NCI-H524 (cell line): ENCODE data around the gene ADAMTS8.

Experiments used
- DNase-seq, 2 experiments: peaks; one replicate each; lab custom pipeline; 2025; lab: John Stamatoyannopoulos, UW

Gene ADAMTS8

DNA sequence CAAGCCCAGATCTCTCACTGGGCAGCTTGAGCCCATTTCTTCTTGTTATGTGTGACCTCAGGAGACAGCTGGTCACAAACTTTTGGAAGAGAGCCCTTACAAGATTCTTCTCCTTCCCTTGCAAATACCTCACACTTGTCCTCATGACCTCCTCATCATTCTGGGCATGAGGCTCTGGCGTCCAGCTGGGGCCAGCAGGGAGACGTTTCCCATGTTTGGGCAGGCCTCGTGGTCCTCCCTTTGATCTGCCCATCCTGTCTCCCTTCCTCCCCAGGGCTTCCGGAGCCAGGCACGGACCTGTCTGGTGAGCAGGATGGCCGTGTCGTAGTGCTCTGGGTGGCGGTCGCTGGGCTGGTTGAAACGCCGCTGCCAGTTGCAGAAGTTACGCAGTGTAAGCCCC, 9.7 kb downstream of the ADAMTS8 start:
- no peak for DNase-seq

DNA sequence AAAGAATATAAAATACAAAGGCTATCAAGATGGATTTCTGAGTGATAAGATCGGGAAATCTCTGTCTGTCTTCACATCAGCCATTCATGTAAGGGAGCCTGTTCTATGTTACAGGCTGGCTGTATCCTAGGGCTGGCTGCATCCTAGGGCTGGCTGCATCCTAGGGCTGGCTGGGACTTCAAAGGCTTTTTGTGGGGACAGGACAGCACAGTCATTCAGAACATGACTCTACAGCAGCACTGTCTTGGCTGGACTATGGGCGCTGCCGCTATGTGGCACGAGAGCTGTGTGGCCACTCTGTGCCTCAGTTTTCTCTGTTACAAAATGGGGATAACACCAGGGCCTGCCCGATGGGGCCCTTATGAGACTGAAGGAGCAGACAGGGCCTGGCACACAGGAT, 10.2 kb downstream of the ADAMTS8 start:
- DNase-seq, result no peak

DNA sequence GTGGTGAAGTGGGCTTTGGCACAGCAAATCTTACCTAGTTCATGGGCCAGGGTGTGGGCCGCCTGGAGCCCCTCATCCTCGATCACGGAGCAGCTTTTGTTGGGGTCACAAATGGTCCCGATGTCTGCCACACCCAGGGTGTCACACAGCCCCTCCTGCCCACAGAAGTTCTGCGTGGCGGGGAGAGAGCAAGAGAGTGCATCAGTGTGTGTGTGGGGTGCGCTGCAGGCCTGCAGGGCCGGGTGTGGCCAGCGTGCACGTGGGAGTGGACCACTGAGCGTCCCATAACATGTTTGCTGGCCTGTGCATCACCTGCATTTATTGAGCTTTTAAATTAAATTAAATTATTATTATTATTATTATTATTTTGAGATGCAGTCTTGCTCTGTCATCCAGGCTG, 11.5 kb downstream of the ADAMTS8 start:
- no peak for DNase-seq

DNA sequence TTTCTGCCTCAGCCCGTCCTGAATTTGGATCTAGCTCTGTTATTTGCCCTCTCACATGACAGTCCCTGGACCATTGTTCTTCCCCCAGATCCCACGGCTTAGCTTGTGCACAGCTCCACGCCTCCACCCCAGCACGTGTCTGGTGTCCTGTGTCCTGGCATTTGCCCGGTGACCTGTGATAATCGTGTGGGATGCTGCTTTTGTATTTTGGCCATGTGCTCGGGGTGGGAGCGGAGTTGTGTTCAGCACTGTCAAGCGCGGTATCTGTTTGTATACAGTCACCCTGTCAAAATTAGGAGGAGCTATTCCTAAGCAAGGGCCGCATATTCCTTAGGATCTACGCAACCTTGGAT, 11.9 kb downstream of the ADAMTS8 start:
- no peak for DNase-seq

DNA sequence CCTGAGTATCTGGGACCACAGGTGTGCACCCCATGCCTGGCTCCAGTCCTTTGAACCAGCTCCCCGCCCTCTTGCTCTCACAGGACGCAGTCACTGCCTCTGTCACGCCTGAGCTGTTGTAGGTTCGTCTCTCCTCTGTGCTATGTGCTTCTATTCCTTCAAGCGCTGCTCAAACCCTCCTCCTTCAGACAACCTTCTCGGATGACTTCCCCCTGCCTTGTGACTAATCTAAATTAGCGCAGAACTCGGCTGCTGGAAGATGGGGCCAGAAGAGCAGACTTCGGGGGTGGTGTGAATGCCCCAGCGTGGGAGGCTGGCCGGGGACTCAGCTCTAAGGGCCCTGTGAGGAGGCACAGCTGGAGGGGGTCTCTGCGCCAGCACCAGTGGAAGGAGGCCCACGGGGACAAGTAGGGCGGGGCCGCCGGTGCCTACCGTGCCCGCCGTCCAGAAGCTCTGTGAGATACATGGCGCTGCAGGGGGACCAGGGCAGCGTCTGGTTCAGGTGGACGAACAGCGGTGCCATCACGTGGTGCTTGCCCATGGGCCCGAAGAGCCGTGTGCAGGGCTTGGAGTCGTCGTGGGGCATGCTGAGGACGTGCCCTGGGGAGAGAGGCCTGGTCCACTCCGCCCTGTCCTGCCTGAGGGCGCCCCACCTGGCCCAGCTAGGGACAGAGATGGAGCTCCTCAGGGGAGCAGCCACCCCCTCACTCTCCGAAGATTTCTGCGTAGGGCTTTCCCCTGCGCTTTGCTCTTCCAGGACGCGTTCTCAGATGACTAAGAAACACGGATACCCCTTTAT, 12.5 kb downstream of the ADAMTS8 start:
- no peak for DNase-seq

DNA sequence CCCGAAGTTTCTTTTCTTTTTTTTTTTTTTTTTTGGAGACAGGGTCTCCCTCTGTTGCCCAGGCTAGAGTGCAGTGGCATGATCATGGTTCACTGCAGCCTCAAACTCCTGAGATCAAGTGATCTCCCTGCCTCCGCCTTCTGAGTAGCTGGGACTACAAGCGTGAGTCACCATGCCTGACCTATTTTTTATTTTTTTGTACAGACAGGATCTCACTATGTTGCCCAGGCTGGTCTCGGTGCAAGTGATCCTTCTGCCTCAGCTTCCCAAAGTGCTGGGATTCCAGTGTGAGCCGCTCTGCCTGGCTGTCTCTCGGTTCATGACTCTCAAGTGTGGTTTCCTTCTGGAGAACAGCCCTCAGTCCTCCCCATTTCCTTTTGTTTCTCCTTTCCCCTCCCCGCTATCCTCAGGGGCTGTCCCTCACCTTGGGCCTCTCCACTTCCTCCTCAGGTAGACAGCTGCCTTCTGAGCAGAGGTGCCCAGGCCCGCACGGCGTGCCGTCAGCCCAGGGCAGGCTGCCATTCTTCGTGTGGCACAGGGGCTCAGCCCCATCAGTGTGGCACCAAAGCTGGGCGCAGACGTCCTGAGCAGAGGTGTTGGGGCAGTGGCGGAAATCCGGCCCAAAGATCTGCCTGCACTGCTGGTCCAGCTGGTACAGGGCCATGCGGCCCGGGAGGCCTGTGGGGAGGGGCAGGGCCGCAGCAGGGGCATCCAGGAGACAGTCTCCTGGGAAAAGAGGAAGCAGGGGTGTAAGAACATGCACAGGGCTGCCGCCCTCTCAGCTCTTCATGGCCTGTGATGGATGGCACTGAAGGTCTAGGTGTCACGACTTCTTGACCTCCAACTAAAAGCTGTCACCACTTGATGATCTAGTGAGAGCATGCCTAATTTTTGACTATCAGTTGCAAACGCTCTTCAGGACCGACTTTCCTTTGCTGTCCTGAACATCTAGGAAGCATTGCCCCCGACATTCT, 14.0 kb downstream of the ADAMTS8 start:
- no peak for DNase-seq

DNA sequence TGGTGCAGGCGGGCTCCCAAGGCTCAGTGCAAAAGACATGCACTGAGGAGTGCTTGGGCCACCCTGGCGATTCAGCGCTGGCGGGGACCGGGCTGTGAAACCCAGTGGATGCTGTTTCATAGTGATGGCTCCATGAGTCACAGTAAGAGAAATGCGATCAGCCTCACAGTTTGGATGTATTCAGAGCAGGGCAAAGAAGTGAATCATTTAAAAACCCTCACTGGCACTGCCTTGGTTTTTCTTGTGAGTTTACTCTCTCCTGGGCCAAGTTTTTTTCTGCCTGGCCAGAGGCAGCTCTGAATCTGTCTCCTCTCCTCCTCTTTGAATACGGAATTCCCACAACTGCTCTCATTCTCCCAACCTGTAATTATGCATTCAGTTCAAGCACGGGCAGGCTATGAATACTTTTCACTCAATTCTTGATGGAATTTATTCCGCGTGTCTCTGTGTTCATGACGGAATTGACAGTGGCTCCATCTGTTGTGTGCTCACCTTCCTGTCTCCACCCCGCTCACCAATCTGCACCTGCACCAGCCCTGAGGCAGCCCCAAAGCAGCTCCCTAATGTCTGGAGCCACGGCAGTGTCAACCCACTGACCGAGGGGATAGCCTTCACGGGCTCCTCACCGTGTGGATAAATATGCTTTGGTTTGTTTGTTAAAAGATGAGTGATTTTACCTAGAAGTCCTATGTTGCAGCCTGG, 14.9 kb downstream of the ADAMTS8 start:
- no peak for DNase-seq

DNA sequence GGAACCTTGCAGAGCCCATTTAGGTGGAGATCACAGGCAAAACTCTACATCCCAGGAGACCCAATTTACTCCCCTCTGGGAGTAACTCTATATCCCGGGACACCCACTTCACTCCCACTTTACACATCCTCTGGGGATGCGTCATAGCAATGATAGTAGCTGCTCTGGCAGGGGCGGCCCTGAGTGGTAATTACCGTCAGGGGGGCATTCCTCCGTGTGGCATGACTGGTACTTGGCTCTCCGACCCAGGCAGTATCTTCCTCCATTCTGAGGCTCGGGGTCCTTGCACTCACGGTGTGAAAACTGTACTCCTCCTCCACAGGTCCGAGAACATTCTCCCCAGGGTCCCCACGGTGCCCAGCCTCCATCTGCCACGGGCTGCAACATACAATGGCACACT, 17.2 kb downstream of the ADAMTS8 start:
- DNase-seq, result no peak

DNA sequence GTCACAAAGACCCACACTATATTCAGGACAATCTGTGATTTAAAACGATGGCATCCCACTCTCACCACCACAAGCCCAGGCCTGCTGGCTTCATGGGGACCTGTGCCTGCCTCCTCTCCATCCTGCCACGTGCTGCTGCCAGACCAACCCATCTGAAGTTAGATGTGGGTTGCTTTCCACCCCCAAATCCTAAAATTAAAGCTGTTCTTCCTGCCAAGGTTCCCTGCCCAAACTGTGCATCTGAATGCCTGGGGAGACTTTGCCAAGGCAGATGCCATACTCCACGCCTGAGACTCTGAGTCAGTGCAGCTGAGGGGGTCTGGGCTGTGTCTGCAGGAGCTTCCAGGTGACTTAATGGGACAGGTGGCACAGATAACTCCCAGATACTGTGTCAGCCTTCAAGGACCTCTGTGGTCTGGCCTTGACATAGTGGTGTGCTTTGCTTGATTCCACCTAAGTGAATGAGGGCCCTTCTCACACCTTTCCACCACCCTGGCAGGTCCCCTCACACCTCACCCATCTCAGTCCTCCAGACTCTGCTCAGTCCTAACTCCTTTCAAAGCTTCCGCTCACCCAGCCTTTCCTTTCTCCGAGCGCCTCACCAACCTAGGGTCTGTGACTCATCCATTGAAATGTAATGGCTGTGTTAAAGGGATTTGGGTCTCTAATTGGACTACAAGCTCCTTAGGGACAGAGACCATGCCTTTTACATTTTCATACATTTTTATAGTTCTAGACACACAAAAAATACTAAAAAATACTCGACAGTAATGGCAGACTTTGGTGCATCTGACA, 18.6 kb downstream of the ADAMTS8 start:
- no peak for DNase-seq

DNA sequence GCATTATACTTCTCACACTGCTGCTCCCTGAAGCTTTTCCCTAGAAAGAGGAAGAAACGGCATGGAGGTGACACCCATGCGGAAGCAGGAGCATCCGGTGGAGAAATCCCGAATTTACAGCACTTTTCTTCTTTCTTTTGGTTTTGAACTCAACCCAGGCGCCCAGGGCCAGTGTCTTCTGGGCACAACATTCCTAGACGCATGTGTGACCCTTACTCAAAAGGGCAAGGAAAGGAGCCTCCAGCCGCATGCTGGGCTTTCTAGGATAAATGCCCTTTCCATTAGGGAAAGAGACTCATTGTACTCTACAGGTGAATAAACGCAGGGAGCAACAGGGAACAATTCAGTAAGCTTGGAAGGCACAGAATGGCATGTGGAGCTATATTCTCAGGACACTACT, 19.5 kb downstream of the ADAMTS8 start:
- no peak for DNase-seq

DNA sequence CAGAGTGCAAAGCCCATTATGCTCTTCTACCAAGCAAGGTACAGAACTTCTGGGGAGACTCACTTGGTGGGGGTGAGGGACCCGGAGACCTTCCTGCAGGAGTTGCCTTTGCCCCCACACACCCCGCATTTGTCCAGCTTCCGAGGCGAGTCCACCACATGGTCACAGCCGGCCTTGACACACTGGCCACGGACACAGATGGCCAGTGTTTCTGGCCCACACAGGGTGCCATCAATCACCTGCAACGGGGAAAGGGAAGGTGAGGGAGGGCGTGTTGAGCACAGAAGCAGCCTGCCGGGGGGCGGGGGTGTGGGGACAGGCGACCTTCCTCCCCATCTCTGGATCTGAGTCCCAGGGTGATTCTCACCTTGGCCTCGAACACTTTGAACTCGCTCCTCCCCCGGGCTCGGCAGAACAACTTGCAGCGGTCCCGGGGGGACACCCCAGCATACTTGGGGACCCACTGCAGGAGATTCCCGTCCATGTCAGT, 20.0 kb downstream of the ADAMTS8 start:
- DNase-seq, result no peak

DNA sequence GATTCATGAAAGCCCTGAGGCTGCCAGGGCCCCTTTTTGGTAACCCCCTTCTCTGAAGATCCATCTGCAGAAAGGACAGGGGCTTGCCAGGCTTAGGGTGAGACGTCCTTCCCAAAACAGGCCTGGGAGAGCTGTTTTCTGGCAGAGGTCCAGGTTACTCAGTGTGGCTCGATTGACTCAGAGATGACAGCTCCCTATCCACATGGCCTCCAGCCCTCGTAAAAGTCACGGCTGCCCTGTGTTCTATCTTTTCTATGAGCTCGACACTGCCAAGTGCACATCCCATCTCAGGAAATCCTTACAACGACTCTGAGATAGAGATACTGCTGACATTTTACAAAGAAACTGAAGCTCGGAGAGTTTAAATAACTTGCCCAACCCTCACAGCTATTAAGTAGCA, 20.4 kb downstream of the ADAMTS8 start:
- no peak for DNase-seq

DNA sequence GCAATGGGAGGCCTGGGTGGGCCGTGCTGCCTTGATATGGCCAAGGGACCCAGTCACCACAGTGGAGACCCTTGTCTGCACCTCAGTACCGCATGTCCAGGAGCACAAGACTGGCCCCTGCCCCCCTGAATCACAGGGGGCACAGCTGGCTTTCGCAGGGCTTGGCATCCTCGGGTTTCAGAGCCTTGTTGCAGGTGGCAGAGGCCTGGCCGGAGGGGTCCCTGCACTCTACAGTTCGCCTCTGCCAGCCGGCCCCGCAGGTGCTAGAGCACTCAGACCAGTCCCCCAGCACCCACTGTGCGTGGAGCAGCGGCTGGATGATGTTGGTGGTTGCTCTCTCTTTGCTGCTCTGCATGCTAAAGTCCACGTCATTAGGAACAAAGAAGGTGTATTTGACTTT, 23.0 kb downstream of the ADAMTS8 start:
- no peak for DNase-seq

DNA sequence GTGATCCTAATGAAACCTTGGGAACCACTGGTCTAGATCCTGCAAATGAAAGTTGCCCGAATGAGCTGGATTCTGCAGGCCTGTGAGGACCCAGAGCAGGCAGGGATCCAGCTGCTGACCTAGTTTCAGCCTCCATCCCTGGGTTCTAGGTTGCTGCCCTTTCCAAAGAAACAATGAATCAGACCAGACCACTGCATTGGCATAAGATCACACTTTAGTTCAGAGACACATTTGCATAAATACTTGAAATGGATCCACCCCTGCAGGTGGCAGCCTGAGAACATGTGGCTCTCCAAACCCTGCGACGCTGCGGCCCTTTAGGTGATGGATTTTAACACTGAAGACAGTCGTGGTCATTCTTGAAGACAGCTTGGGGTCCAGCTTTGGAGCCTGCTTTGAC, 23.7 kb downstream of the ADAMTS8 start:
- peak in 1 of 2 experiments; percentile 46 for DNase-seq

DNA sequence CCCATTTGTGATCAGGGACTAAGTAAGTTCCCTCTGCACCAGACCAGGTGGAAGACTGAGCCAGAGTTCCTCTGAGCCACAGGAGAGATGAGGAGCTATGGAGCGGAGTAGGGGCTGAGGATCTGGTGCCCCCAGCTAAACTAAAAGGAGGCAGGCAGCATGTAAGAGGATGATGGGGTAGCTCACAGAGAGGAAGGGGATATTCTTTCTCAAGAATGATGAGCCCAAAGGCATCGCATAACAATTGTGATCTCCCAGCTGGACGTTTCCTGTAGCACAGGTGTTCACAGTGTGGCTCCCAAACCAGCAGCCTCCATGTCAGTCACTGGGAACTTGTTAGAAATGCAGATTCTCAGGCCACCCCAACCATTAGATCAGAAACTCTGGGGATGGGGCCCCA, 24.4 kb downstream of the ADAMTS8 start:
- no peak for DNase-seq

DNA sequence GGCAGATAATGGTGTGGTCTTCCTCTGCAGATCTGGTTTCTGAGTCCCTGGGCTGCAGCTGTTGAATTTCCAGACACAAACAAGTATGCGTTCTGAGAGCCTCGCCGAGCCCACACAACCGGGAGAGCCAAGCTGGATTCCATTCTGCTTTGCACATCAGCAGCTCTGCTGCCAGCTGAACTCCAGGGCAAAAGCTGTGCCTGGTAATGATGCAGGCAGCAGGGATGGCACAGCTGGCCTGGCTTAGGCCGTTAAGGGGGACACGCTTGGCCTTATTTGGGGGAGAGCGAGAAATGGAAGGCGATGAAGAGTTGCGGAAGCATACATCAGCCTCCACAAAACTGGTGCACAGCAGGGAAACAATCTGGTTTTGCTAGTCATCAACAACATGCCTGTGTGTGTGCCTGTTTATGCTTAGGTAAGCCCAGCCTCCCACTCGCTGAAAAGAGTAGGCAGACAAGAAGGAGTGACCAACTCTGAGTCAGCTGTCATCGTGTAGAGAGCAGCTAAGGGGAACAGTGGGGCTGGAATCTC, 25.1 kb downstream of the ADAMTS8 start:
- no peak for DNase-seq

DNA sequence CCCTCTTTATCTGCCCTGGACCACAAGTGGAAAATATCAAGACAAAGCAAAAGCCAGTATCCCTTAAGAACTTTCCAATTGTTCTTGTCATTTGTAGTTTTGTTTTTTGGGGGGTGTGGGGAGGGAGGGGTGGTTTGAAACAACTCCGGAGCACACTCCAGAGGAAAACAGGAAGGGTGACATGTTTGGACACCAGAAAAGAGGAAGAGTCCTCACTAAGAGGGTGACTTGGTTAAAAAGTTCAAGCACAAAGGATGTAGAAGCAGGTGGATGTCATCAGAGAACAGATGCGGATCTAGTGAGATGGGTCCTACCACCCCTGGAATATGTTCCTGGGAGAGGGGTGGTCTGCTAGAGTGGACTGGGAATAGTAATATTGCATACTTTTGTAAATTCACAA, 25.8 kb downstream of the ADAMTS8 start:
- no peak for DNase-seq

DNA sequence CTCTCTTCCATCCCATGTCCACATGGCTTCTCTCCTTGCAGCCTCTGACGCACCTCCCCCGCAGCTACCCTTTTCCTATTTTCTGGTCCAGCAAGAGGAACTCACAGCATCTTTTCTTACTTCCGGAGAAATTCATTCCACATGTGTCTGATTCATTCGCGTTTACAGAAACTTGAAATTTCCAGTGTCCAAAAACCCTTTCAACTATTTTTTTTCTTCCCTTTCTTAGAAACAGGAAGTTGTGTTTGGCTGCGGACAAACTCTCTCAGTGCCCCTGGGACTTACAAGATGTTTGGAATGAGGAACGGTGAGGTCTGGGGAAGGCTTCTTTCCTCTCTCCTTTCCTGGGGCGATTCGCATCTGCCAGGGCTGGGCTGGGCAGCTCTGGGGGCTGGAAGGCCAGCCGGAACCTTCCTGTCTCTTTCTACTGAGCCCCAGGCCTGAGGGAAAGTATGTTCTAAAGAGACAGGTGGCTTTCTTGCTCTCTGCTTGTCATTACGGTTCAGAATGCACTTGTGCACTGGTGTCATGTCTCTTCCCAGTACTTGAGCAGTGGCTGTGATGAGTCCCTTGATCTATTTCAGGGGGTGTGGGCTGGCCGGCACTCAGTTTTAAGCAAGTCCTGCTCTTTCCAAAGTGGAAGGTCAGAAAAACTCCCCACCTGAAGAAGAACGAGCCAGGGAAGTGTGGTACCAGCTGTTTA, 27.5 kb downstream of the ADAMTS8 start:
- DNase-seq, result no peak

DNA sequence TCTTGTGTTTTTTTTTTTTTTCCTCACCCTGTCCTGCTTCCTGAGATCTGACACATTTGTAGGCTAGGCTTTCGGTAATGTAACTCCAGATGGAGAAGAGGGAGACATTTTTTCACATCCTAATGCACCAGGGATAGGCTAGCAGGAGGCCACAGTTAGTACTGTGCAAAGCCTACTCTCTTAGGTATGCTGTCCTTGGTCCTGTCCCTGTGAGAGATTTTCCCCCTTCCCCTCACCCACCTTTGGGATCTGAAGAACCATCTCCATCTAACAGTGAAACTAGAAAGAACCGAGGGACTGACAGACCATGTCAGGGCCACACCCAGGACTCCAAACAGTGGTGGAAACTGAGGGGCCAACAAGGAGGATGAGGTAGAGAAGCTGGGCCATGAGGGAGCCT, 29.2 kb downstream of the ADAMTS8 start:
- no peak for DNase-seq

DNA sequence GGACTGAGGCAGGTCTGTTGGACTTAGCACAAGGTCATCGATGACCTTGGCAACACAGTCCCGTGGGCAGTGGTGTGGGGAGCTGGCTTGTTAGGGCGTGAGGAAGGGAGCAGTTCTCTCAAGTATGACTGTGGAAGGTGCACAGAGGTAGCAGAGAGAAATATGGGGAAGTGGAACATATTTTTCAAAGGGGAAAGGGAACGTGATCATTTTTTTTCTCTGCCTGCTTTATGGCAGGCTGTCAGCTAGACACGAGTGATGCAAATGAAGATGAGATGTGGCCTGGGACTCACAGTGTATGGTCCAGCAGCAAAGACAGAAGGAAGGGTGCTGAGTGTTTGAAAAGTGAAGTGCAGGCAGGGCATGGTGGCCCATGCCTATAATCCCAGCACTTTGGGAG, 30.6 kb downstream of the ADAMTS8 start:
- DNase-seq, result no peak

DNA sequence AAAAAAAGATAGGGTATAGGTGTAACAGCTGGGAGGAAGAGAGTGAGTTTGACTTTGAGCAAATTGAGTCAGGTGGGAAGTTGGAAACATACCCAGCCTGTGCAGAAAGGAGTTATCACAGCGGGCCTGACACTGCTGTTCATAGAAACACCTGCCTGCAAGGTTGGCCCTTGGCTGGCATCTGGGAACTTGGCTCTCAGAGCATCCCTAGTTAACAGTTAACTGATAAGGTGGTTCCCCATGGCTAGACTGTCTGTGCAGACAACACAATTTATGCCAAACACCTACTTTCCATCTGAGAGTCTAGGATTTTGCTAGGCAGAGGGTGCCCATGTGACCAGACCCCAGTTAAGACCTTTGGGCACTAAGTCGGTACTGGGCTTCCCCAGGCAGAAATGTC, 31.4 kb downstream of the ADAMTS8 start:
- DNase-seq, result no peak
